Mucosa of descending colon (tissue), 3 donors: ENCODE data around the gene RAPGEF6. TPM values are rescaled to one million over a fixed set of nuclear protein-coding genes. Genes with fewer than 3 reads are reported as not detected.
A peak's percentile ranks its signal among the peaks of the same experiment; 100 is the strongest.

ENCODE experiments used
- ATAC-seq: fragments of 200-7000 bp; cut with Tn5 transposase; one replicate; pipeline ENCODE4 v1.9.1; 2020; ENCODE audit warnings: mild to moderate bottlenecking, moderate library complexity
- DNase-seq, 3 donors: peaks; one replicate each; pipeline ENCODE4 v3.0.0-alpha.2; 2020
- H3K36me3 ChIP-seq: fragments of 200-600 bp; one replicate; pipeline ENCODE4 v1.8.0; 2021; ENCODE audit warnings: low read depth, mild to moderate bottlenecking
- H3K4me1 ChIP-seq: fragments of 200-600 bp; one replicate; pipeline ENCODE4 v1.8.0; 2021; ENCODE audit warnings: low read depth, mild to moderate bottlenecking
- H3K4me3 ChIP-seq: fragments of 200-600 bp; one replicate; pipeline ENCODE4 v1.8.0; 2021; ENCODE audit warnings: mild to moderate bottlenecking
- H3K9me3 ChIP-seq: fragments of 200-600 bp; one replicate; pipeline ENCODE4 v1.8.0; 2021; ENCODE audit warnings: mild to moderate bottlenecking
- CTCF ChIP-seq: fragments of 200-600 bp; IDR thresholded peaks from one replicate; pipeline ENCODE4 v1.8.0; 2022; ENCODE audit warnings: antibody characterized with exemption, mild to moderate bottlenecking
- intact Hi-C, 2 donors: fragments of 100-400 bp; cut with DNase I in 1 of 2; cut with micrococcal nuclease in 1 of 2; formaldehyde crosslinking; loops; one replicate each; pipeline versions ENCODE4 v1.11.0 to v1.11.1; 2022; cut with DNase I, micrococcal nuclease
- total RNA-seq, 3 donors: library from RNA; stranded (reverse); fragmentation: NEBNext Ultra II Directional in 2 of 3; extraction: Animal tissue kit (Norgen Biotek cat#: 25700) in 2 of 3; gene quantifications; one replicate each; pipeline versions ENCODE4 v1.2.1 to v1.2.4, GENCODE V29; 2021 to 2023
- donor health status: DM: no; HTN: no; CAD: no; lungs with moderate emphysema.
- donor health status: DM: no; HTN: no; CAD: no.
- donor health status: DM: no; HTN: yes; CAD: no.

Gene RAPGEF6
- total RNA-seq, 3 donors from 2014 or later: 21.4 to 22.1 (median 21.5) TPM

GRCh38 chr5:131539251-131539650 is 95.8 kb downstream of the RAPGEF6 start:
- no peaks in the 10 kb centered on the region for H3K36me3 ChIP-seq
- TF ChIP-seq CTCF: no peak
- intact Hi-C loops: no loop called here
- DNase-seq: no peak
- H3K4me1 ChIP-seq: no peaks in the 10 kb centered on the region
- H3K4me3 ChIP-seq: no peak overlapping the region
- no peak for ATAC-seq
- no peaks in the 10 kb centered on the region for H3K9me3 ChIP-seq

GRCh38 chr5:131538177-131538593 is 96.8 kb downstream of the RAPGEF6 start:
- Histone ChIP-seq H3K4me1 (no peaks in the 10 kb centered on the region), H3K4me3 (no peak overlapping the region), H3K9me3 (no peaks in the 10 kb centered on the region), H3K36me3 (no peaks in the 10 kb centered on the region)
- intact Hi-C loops: no loop called here
- DNase-seq (no peak), ATAC-seq (no peak)
- TF ChIP-seq CTCF: no peak

GRCh38 chr5:131536850-131537448 is 98.1 kb downstream of the RAPGEF6 start:
- no peaks in the 10 kb centered on the region for H3K36me3 ChIP-seq
- DNase-seq (no peak), ATAC-seq (no peak)
- no peak overlapping the region for H3K4me3 ChIP-seq
- H3K4me1 ChIP-seq: no peaks in the 10 kb centered on the region
- H3K9me3 ChIP-seq: no peaks in the 10 kb centered on the region
- TF ChIP-seq CTCF: no peak
- intact Hi-C loops: no loop called here

GRCh38 chr5:131536211-131536826 is 98.7 kb downstream of the RAPGEF6 start:
- Histone ChIP-seq H3K4me3 (no peak overlapping the region), H3K9me3 (no peaks in the 10 kb centered on the region), H3K36me3 (no peaks in the 10 kb centered on the region), H3K4me1 (peaks cover 1% of the 10 kb centered on the region)
- TF ChIP-seq CTCF: no peak
- intact Hi-C loops: no loop called here
- ATAC-seq (peak; percentile 69), DNase-seq (no peak)

GRCh38 chr5:131534974-131535373 is 100.1 kb downstream of the RAPGEF6 start:
- H3K4me1 ChIP-seq: peaks cover 5% of the 10 kb centered on the region
- ATAC-seq: no peak
- no peaks in the 10 kb centered on the region for H3K36me3 ChIP-seq

More at GRCh38 chr5:131534974-131535373, 100.1 kb downstream of the RAPGEF6 start:
- no peak overlapping the region for H3K4me3 ChIP-seq
- no peaks in the 10 kb centered on the region for H3K9me3 ChIP-seq
- intact Hi-C loops: no loop called here
- no peak for TF ChIP-seq CTCF
- DNase-seq: no peak
